NCI-H1105 treated with DMSO at 0.1 percent for 48 hours (cell line): ENCODE data around the gene KCNA2.

Experiments
- DNase-seq: peaks from one replicate; lab custom pipeline; 2025; lab: John Stamatoyannopoulos, UW

Gene KCNA2

GRCh38 chr1:110605901-110606656, at the start of gene KCNA2:
Gene KCNA2 (minus strand): TSS chr1:110606358. CDS start chr1:110604782, 1,576 bp downstream.
- peak; percentile 41 for DNase-seq

DNA sequence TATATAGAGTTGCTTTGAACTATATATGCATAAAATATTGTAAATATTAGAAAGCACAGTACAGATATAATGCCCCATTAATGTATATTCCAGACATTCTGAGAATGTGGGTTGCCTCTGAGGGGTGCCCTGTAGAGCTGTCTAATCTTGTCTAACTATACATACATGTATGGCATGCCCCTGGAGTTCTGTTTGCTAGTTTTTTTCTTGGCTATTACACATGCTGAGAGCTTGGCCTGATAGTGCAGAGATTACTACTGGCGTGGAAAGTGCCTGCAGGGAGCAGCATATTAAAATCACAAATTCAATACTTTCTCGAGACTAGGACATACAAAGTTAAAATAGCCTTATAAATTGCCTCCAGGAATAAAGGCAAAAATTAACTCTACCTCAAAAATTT, 44.5 kb upstream of the KCNA2 start:
- no peak for DNase-seq

GRCh38 chr1:110648417-110648816, 42.3 kb upstream of the KCNA2 start:
- no peak for DNase-seq

GRCh38 chr1:110647254-110647891, 41.2 kb upstream of the KCNA2 start:
- no peak for DNase-seq

- no peak for DNase-seq
Observed at GRCh38 chr1:110645821-110646735, 39.9 kb upstream of the KCNA2 start.

DNA sequence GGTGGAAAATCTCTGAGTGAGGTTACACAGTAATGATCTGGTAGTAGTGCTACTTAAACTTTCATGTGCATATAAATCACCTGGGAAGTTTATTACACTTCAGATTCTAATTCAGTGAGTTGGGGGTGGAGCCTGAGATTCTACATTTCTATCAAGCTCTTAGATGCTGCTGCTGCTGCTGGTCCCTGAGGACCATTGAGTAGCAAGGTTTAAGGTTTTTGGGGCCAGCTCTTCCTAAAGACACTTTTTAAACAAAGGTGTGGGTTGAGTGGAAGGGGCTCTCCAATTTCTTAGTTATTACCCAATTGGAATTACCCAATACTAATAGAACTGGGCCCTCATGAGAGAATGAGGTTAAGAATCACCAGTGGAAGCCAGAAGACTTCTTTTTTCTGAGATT, 39.1 kb upstream of the KCNA2 start:
- no peak for DNase-seq

GRCh38 chr1:110643879-110644472, 37.8 kb upstream of the KCNA2 start:
- DNase-seq, result no peak

- DNase-seq, result no peak
Observed at GRCh38 chr1:110639724-110640386, 33.7 kb upstream of the KCNA2 start.

GRCh38 chr1:110638556-110638955, 32.4 kb upstream of the KCNA2 start:
- DNase-seq, result no peak

- DNase-seq, result no peak
Observed at GRCh38 chr1:110638058-110638457, 31.9 kb upstream of the KCNA2 start.

GRCh38 chr1:110637475-110637874, 31.3 kb upstream of the KCNA2 start:
- no peak for DNase-seq

DNA sequence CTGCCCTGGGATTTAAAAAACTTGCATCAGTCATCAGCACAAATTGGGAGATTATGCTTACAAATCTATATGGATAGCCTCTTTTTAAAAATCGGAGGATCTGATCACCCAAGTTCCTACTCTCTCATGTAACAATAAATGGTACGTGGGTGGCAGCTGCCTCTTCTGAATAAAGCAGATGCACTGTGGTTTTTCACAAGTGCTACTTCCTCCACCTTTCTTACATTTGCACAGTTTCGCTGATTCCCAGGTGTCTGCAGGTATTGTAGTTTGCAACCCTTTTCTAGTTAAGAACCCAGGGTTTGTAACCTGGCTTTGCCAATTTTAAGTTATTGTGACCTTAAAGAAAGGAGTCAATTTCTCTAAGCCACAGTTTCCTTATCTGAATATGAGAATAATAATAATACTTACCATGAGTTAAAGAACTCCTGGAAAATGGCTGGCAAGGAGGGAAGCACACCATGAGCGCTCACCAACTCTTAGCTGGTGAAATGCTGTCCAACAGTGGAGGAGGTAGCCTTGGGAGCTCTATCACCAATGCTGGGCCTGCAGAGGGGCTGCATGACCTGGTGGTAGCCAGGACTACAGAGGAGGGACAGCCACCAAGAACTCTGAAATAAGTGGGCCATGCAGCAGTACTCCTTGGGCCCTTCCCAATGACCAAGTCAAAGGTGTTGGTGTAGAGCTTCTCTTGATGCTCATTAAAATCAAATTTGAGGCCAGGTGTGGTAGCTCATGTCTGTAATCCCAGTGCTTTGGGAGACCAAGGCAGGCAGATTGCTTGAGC, 30.2 kb upstream of the KCNA2 start:
- DNase-seq, result no peak

DNA sequence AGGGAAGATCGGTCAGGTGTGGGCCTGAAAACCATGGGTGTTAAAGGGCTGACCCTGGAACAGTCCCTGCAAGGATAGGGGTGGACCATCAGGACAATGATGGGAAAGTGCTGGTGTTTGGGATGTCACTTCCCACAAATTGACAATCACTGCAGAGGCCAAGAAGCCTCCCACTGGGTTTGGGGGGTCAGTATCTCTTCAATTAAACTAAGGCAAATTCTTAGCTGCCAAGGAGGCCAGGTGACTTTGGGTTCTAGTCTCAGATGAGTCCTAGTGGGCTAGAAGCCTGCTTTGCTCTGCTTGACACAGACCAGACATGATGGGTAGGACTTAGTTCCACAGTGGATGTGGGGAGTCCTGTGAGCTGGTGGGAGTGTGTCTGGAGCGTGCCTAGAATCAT, 29.3 kb upstream of the KCNA2 start:
- no peak for DNase-seq

DNA sequence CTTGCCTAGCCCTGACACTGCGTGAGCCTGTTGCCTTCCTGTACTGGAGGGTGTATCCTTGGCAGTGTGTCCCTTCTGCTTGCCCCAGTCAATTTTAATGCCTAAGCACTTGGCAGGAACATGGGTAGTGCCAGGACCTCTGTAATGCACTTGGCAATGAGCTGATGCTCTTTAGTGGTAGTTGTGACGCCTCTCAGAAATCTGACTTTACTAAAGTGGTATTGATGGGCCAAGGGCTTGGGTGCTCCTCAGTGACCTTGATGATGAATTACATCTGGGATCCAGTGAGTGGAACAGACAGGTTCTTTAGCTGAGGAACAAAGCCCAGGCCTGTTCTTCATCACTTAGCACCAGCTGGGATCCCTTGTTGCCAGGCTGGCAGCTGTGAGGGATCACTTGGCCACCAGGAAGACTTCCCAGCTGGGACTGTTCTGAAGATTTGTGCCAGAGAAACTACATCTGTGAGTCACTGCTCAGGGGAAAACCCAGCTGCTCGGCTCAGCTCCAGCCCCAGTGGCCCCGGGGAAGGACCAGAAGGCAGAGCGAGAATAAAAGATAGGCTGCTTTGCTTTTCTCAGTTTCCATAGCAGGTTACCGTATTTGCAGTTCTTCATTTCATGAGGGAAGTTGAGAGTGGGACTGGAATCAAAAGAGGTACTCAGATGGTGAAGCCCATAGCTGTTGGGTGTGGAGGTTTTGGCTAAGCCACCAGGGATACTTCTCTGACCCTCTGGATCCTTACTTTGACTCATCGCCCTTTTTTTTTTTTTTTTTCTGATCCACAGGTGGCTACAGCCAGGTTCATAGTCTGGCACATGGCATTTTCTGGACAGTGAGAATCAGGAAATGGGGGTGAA, 28.5 kb upstream of the KCNA2 start:
- no peak for DNase-seq

DNA sequence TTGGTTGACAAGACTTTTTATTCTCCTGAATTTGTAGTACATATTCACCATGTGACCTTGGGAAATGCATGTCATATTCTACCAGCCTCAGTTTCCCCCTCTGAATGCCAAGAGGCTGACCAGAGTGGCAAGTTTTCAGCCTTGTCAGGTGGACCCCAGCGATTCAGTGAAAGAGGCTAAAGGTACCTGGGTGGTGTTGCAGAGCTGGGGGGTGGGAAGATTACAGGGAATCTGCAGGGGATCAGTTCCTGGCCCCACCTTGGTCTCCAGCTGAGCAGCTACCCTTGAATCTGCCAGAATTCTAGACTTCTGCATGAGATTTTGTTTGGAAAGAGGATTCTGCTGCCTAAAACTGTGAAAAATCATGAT, 27.9 kb upstream of the KCNA2 start:
- DNase-seq, result no peak

DNA sequence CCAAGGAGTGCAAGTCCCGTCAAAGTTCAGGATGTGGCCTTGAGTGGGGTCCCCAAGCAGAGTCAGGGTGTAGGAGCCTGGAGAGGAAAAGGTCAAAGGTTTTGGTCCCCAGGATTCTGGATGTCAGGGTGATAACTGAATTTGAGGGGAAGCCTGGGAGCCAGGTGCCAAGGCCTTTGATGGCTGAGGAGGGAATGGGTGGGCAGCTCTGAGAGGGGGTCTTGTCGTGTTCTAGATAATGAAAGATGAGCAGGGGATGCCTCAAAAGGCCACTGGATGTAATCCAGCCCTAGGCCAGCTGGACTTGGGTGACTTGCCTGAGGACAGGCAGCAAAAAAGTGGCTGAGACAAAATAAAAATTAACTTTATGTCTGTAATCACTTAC, 27.5 kb upstream of the KCNA2 start:
- DNase-seq, result no peak

DNA sequence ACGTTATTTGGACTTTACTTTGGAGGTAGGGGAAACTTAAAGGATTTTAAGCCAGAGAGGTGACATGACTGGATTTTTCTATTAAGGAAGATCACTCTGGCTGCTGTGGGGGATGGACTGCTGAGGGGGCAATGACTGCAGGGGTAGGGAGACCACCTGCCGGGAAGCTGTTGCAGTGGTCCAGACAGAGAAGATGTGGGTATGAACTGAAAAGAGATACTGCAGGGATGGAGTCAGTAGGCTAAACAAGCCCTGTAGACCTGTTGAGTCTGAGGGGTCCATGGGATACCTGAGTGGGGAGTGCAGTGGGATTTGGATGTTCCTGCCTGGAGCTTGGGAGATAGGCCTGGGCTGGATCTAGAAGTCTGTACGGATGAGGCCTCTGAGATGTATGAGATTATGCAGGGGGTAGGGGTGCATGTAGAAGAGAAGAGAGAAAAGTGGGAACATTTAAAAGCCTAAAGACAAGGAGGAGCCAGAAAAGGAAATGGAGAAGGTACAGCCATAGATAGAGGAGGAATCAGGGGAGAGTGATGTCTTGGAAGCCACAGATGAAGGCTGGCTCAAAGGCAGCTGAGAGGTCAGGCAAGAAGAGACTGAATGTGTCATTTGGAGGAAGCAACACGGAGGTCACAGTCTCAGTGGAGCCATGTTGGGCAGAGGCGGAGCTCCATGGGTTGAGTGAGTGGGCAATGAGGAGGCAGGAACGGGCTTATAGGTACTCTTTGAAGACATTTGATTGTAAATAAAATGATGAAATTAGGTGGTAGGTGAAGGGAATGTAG, 25.9 kb upstream of the KCNA2 start:
- no peak for DNase-seq

- DNase-seq, result peak; percentile 64
Observed at GRCh38 chr1:110630839-110631663, 24.9 kb upstream of the KCNA2 start.
